ENCODE results near the gene S100A3. TPM values are rescaled to one million over a fixed set of nuclear protein-coding genes. Genes with fewer than 3 reads are reported as not detected.

S100A3 gene
- total RNA-seq, 1 donor: 4.3 TPM

GRCh38 chr1:153569465-153569864, 20.4 kb upstream of the S100A3 start:
- H3K4me3 ChIP-seq (ENCODE audit: low read depth, low read length): no peak overlapping the region
- DNase-seq (ENCODE audit: low read depth): no peak
- TF ChIP-seq, protein P1, sequence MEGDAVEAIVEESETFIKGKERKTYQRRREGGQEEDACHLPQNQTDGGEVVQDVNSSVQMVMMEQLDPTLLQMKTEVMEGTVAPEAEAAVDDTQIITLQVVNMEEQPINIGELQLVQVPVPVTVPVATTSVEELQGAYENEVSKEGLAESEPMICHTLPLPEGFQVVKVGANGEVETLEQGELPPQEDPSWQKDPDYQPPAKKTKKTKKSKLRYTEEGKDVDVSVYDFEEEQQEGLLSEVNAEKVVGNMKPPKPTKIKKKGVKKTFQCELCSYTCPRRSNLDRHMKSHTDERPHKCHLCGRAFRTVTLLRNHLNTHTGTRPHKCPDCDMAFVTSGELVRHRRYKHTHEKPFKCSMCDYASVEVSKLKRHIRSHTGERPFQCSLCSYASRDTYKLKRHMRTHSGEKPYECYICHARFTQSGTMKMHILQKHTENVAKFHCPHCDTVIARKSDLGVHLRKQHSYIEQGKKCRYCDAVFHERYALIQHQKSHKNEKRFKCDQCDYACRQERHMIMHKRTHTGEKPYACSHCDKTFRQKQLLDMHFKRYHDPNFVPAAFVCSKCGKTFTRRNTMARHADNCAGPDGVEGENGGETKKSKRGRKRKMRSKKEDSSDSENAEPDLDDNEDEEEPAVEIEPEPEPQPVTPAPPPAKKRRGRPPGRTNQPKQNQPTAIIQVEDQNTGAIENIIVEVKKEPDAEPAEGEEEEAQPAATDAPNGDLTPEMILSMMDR (IDR thresholded peaks at IDR 0.05; ENCODE audit: insufficient read depth, low read length): no peak

DNA sequence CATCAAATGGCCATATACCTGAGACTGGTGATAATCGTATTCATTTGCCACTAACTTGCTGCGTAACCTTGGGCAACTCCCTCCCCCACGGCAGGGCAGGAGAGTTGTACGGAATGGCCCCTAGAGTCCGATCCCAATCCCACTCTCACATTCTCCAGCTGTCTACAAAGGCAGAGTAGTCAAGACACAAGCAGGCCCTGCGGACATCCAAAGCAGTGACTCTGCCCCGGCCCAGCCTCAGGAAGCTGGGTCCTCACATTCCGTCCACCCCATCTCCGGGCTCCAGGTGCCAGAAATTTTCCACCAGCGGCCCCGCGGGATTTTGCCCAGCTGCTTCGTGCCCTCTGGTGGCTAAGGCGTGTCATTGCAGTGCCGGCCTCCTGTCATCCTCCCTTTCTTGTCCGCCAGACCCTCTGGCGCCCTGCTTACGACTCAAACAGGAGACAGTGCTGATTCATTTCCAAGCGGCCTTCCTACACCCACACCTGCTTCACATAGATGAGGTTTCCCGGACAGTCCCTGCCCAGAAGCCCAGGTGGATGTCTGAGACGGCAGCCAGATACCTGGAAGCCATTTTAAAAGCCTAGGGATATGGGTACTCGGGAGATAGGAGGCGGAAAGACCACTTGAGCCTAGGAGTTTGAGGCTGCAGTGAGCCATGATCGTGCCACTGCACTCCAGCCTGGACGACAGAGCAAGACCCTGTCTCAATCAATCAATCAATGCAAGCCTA, 19.5 kb upstream of the S100A3 start:
- H3K4me3 ChIP-seq (ENCODE audit: low read depth, low read length): no peak overlapping the region
- DNase-seq (ENCODE audit: low read depth): peak; percentile 88
- TF ChIP-seq, protein P1 (IDR thresholded peaks at IDR 0.05; ENCODE audit: insufficient read depth, low read length): peak; percentile 98

DNA sequence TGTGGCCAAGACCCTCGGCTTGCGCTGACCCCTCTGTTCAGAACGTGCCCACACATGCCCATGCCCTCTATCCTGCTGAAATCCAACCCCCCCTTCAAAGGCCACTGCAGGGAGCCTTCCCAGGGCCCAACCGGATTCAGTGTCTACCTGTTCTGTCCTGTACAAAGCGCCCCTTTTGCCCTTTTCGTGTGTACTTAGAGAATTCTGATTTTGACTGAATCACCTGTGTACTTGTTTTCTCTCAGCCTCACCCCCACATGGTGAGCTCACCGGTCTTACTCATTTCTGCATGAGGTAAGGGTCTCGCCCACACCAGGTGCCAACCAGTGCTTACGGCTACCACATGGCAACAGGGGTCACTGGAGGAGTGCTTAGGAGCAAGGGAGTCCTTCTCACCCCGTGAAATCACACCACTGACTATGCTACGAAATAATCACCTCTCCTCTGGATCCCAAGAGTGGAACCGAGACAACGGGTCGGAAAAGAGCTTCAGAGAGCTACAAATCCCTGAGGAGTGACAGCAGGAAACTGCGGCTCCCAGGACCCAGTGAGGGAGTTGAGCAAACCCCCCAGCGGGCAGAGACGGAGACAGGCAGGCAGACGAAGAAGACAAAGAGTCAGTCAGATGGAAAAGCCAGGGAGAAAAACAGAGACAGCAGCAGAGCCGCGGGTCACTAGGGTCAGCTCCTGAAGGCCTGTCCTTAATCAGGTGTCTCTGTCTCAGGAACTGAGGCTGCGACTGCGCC, 18.7 kb upstream of the S100A3 start:
- TF ChIP-seq, protein P1 (IDR thresholded peaks at IDR 0.05; ENCODE audit: insufficient read depth, low read length): no peak
- H3K4me3 ChIP-seq (ENCODE audit: low read depth, low read length): no peak overlapping the region
- peak; percentile 29 for DNase-seq (ENCODE audit: low read depth)

GRCh38 chr1:153566414-153567371, 17.6 kb upstream of the S100A3 start:
- TF ChIP-seq, protein P1 (IDR thresholded peaks at IDR 0.05; ENCODE audit: insufficient read depth, low read length): no peak
- no peak overlapping the region for H3K4me3 ChIP-seq (ENCODE audit: low read depth, low read length)
- peak; percentile 98 for DNase-seq (ENCODE audit: low read depth)

- peak within 1 kb of the TSS; percentile 28 for H3K4me3 ChIP-seq (ENCODE audit: low read depth, low read length)
- peak; percentile 92 for DNase-seq (ENCODE audit: low read depth)
- TF ChIP-seq, protein P1 (IDR thresholded peaks at IDR 0.05; ENCODE audit: insufficient read depth, low read length): no peak
Measured at GRCh38 chr1:153565529-153566374, 16.7 kb upstream of the S100A3 start, which contains the start of gene S100A2. Gene S100A2 (minus strand): TSS chr1:153565844. CDS start chr1:153563877, 1,967 bp downstream.

All from fibroblast of the aortic adventitia (primary cell).